ENCODE measurements around the gene ENSA.
A peak's percentile ranks its signal among the peaks of the same experiment; 100 is the strongest.
"Not testable (repeated sequence)": the region's sequence is repeated elsewhere in the genome, so short reads cannot be mapped to it uniquely, and the experiment has no call there.

The ENSA gene

DNA sequence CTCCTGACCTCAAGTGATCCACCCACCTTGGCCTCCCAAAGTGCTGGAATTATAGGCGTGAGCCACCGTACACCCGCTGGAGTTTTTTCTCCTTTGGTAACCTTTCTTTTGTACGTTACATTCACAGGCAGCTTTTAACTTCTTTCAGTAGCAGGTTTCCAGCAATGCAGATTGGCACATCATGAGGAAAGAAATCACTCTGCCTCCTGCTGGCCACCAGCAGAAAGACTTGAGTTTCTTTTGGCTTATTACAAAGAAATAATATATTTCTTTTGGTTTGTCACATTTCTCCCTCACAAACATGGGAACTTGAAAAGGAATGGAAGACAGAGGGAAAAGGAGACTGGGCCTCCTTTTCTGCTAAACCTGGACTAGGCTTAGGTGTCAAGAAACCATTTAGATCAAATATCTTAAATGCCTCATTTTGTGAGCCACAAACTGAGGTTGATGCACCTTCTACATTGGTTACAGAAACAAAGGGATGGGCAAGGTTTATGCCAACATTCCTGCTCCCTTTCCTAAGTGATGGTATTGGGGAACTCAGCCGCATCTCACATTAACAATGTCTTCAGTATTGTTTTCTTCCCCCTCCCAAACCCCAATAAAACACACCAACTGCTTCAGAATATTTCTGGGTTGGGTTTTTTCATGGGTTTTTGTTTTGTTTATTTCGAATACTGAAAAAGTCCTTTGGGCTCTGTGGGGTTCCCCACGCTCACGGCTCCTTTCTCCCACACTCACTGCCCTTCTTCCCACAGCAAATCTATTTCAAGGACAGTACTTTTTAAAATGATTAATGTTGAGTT, 7.7 kb downstream of the ENSA start:
- no peak for DNase-seq

- no peak for DNase-seq
Observed at GRCh38 chr1:150620919-150621318, 8.5 kb downstream of the ENSA start.

DNA sequence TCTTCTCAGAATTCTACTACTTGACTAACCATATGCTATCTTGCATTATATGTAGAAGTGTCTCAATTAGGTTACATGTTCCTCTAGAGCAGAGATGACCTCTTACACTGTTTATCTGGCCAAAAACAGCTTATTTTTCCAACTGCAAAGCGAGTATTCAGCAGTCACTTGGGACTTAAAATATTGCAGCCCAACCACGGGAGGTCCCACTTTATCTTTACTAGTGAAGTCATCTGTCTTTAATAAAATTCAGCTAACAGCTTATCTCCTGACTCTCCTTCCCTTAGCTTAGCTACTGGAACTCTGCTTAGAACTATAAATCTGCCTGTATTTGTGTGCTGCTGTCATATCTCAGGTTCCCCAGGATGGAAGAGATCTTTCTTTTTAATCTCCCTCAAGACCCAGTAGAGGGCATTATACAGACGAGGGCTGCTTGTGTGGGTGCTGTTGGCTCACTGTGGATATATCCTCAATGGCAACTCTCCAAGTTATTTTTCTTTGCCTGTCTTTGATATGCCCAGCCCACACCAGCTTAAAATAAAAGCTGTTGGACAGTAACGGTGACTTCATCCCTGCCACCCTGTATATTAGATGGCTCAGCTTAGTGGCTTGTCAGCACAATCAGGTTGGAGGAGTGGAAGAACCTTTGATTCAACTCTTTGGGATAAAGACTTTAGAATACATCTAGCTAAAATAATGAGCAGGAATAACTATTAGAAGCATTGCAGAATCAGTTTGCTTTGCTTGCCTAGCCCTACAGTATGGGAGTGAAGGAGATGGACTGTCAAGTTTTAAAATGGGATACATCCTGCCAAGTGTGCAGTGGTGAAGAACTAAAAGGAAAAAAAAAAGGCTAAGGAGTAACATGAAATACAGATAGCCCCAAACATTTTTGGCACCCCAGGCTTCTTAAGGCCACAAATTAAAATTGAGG, 9.6 kb downstream of the ENSA start:
- peak; percentile 13 for DNase-seq

- no peak for DNase-seq
Observed at GRCh38 chr1:150615346-150616201, 13.8 kb downstream of the ENSA start.

DNA sequence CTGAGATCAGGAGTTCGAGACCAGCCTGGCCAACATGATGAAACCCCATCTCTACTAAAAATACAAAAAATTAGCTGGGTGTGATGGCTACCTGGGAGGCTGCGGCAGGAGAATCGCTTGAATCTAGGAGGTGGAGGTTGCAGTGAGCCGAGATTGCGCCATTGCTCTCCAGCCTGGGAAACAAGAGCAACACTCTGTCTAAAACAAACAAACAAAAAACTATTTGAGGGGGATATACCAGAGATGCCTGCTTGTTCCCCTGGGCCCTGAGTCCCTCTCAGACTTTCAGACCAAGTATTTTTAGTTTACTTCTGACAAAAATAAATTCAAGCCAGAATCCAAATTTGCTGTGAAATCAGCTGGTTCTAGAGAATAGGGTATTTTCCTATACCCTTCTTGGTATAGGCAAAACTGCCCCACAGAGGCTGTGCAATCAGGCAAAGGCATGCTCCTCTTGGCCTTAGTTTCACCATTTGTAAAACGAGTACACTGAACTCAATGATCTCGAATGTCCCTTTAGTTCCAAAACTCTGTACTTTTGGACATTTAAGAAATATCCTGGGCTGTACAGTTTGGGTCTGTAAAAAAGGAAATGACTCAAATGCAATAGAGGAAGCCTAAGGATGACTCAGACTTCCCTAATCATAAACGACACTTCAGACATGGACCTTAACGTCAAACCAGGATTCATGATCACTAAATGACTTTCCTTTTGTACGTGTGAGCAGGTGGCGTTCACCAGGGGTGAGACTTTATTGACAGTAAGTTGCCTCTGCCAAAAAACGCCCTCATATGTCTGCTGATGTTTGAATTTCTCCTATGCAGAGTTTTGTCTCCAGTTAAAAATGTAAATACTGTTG, 16.1 kb downstream of the ENSA start:
- DNase-seq = no peak

- no peak for DNase-seq
Observed at GRCh38 chr1:150612014-150612345, 17.4 kb downstream of the ENSA start.

DNA sequence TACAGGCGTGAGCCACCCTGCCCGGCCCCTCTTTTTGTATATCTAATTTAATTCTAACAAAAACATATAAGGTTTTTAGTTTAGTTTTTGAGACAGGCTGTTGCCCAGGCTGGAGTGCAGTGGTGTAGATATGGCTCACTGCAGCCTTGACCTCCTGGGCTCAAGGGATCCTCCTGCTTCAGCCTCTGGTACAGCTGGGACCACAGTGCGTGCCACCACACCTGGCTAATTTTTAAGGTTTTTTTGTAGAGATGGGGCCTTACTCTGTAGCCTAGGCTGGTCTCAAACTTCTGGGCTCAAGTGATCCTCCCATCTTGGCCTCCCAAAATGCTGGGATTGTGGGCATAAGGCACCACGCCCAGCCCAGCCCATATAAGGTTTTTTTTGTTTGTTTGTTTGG, 18.8 kb downstream of the ENSA start:
- DNase-seq = no peak

DNA sequence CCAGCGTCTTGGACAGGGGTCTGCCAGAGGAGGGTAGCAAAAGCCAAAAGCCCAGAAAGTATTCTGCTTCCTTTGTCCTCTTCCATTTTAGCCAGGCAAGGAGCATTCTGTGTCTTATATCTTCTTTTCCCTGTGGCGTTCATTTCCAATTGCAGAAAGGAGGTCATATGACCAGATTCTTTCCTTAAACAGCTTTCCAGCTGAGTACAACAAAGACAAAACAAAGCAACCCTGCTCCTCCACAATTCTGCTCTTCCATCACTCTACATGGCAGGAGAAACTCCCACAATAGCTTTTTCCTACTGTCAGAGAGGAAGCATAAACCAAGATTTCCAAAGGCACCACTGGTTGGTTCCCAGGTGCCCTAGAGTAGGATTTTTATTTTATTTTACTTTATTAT, 19.7 kb downstream of the ENSA start:
- no peak for DNase-seq

DNA sequence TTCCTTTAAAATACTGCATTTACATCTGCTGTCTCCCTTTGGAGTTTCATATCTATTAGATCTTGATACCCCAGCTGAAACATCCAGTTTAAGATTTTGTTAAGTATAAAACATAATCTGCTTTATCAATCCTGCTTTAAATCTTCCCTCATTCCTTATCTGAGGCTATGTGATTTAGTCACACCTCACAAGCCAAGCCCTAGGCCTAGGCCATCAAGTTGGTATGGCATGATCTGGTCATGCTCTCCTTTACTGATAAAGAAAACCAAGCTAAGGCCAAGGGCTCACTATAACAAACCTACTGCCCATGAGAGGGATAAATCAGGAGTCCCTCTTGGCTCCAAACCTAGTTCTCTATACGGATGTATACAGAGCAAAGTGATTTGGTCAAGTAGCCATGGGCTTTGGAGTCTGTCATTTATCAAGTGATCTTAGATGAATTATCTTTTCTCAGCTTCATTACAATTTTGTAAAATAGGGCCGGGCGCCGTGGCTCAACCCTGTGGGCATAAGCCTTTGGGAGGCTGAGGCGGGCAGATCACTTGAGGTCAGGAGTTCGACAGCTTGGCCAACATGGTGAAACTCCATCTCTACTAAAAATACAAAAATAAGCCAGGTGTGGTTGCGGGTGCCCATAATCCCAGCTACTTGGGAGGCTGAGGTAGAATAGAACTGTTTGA, 22.8 kb downstream of the ENSA start:
- DNase-seq = no peak

GRCh38 chr1:150605451-150605731, 24.0 kb downstream of the ENSA start:
- not testable (repeated sequence) for DNase-seq

DNA sequence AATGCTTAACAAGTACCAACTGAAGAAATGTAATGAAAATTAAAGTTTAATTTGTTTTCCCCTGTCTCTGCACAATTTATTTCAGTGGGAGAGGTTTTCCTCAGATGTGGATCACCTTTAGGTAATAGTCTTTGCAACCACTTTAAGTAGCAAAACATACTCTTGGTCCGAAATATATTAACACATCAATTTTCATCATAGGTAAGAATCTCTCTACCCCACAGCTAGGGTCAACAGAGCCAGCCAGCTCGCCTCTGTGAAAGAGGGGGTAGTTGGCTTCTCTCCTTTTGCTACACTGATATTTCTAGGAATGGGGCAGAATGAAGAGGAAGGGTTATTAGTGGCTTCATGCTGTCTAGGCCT, 25.2 kb downstream of the ENSA start:
- no peak for DNase-seq

DNA sequence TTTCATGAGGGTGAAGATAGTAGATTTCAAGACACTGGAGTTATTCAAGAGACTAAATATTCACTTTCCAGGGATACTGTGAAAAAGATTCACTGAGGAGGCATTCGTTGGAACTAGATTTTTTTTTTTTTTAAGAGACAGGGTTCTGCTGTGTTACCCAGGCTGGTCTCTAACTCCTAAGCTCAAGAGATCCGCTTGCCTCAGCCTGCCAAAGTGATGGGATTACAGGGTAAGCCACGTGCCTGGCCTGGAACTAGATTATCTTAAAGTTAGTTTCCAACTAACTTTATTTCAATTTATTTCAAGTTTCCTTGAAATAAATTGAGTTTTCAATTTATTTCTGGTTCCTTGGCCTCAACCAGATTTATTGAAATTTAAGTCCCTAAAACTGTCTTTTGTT, 25.7 kb downstream of the ENSA start:
- no peak for DNase-seq

DNA sequence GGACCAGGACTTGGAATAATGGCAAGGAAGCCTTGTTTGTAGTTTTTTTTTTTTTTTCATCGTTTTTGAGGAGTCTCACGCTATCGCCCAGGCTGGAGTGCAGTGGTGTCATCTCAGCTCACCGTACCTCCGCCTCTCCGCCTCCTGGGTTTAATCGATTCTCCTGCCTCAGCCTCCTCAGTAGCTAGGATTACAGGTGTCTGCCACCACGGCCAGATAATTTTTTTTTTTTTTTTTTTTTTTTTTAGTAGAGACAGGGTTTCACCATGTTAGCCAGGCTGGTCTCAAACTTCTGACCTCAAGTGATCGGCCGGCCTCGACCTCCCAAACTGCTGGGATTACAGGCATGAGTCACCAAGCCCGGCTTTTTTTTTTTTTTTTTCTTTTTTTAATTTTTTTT, 27.0 kb downstream of the ENSA start:
- DNase-seq = not testable (repeated sequence)

- DNase-seq = no peak
Observed at GRCh38 chr1:150601540-150601939, 27.9 kb downstream of the ENSA start.

DNA sequence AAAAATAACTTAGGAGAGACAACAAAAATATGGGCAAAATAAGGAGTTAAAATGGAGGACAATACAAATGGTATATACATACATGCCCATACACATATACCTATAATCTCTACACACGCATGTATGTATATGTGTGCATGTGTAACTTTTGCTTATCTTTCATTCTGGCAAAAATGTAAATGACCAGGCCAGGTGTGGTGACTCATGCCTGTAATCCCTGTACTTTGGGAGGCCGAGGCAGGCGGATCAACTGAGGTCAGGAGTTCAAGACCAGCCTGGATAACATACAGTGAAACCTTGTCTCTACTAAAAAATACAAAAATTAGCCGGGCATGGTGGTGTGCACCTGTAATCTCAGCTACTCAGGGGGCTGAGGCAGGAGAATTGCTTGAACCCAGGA, 31.1 kb downstream of the ENSA start:
- DNase-seq = not testable (repeated sequence)

DNA sequence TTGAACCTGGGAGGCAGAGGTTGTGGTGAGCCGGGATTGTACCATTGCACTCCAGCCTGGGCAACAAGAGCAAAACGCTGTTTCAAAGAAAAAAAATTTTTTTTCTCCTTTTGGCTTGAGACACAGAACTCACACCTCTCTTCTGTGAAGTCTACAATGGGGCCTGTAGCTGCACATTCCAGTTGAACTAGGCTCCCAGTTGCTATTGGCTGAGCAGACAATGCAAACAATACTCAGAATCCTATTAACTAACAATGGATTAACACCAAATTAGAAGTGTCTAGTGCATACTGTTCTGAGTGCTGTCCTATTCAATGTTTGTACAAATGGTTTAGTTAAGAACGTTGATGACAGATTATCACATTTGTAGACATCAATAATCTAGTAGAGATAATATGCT, 32.4 kb downstream of the ENSA start:
- no peak for DNase-seq

DNA sequence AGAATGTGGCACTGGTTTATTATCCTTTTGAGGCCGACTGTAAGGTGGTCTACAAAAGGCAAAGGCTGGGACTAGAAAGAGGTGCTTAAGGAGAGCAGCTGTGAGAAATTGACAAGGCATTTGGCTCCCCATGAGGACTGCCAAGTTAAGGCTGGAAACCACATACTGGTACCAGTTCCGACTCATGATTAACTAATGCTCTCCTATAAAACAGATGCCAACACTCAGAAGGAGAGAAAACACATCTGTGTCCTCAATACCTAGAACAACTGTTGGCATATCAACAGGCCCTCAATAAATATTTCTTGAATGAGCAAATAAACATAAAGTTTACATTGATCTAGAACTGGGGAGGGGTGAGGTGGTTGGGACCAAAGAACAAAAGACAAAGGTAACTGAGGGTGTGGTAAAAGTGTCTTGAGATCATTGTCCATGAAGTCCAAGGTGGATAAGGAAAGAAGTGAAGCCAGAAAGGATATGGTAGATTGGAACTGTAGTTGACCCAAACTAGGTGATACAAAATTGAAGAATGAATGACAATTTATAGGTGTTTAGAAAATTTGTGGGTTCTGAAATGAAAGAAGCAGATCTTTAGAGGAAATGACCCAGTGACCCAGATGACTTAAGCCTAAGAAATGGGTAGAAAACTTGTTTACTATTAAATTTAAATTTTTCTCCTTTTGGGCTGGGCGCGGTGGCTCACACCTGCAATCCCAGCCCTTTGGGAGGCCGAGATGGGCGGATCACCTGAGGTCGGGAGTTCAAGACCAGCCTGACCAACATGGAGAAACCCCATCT, 33.1 kb downstream of the ENSA start:
- DNase-seq = no peak

- no peak for DNase-seq
Observed at GRCh38 chr1:150582371-150582770, 47.0 kb downstream of the ENSA start.

GRCh38 chr1:150581962-150582361, 47.5 kb downstream of the ENSA start:
- not testable (repeated sequence) for DNase-seq

DNA sequence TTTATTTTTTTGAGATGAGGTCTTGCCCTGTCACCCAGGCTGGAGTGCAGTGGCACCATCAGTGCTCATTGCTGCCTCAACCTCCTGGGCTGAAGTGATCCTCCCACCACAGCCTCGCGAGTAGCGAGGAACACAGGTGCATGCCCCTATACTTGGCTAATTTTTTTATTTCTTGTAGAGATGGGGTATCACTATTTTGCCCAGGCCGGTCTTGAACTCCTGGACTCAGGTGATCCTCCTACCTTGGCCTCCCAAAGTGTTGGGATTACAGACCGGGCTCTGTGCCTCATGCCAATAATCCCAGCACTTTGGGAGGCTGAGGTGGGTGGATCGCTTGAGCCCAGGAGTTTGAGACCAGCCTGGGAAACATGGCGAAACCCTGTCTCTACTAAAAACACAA, 48.0 kb downstream of the ENSA start:
- not testable (repeated sequence) for DNase-seq

DNA sequence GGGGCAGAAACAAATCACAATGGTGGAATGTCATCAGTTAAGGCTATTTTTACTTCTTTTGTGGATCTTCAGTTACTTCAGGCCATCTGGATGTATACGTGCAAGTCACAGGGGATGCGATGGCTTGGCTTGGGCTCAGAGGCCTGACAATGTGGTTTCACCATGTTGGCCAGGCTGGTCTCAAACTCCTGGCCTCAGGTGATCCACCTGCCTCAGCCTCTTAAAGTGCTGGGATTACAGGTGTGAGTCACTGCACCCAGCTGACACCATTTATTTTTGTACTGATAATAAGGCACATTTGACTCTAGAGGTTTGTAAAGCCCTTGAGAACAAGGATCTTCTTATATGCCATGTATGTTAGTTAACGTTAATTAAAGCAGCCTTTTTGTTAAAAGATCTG, 48.4 kb downstream of the ENSA start:
- not testable (repeated sequence) for DNase-seq
